GM19193 (cell line): ENCODE data around the gene CAPN2.

ENCODE experiments used
- POLR2A ChIP-seq: IDR thresholded peaks from 4 replicates; pipeline ENCODE4 v1.6.1; 2011; ENCODE audit not compliant: insufficient read depth, insufficient read length; ENCODE audit errors: extremely low read depth

Gene CAPN2

GRCh38 chr1:223742856-223743517 is 30.6 kb downstream of the CAPN2 start:
- no peak for TF ChIP-seq POLR2A

- TF ChIP-seq POLR2A = no peak
These were observed 33.4 kb downstream of the CAPN2 start for GRCh38 chr1:223745731-223746130.

- TF ChIP-seq POLR2A = no peak
These were observed 35.5 kb downstream of the CAPN2 start for GRCh38 chr1:223747838-223748335.

- TF ChIP-seq POLR2A = no peak
These were observed 36.0 kb downstream of the CAPN2 start for GRCh38 chr1:223748405-223748772.

- no peak for TF ChIP-seq POLR2A
These were observed 36.7 kb downstream of the CAPN2 start for GRCh38 chr1:223748773-223749733.

GRCh38 chr1:223750730-223751570 is 38.6 kb downstream of the CAPN2 start:
- TF ChIP-seq POLR2A = no peak

GRCh38 chr1:223751696-223752095 is 39.4 kb downstream of the CAPN2 start:
- no peak for TF ChIP-seq POLR2A

- no peak for TF ChIP-seq POLR2A
These were observed 40.6 kb downstream of the CAPN2 start for GRCh38 chr1:223752721-223753515.

- no peak for TF ChIP-seq POLR2A
These were observed 42.5 kb downstream of the CAPN2 start for GRCh38 chr1:223754681-223755431.

GRCh38 chr1:223755432-223755792 is 43.1 kb downstream of the CAPN2 start:
- no peak for TF ChIP-seq POLR2A

GRCh38 chr1:223755992-223756775 is 43.8 kb downstream of the CAPN2 start:
- no peak for TF ChIP-seq POLR2A

GRCh38 chr1:223756806-223757700 is 44.7 kb downstream of the CAPN2 start:
- TF ChIP-seq POLR2A = no peak
